Common myeloid progenitor, CD34-positive (primary cell): ENCODE measurements around the gene ZDHHC18.
"Not testable (repeated sequence)": the region's sequence is repeated elsewhere in the genome, so short reads cannot be mapped to it uniquely, and the experiment has no call there.

ENCODE experiments used
- CTCF ChIA-PET: fragments of 350-600 bp; sonication (Branson Sonifier 250); formaldehyde crosslinking; loops from one replicate; lab custom pipeline; 2021; ENCODE audit warnings: antibody characterized with exemption; lab: Charles Lee
- POLR2A ChIA-PET: fragments of 350-600 bp; sonication (Branson Sonifier 250); formaldehyde crosslinking; loops from one replicate; lab custom pipeline; 2021; ENCODE audit warnings: antibody characterized with exemption; lab: Charles Lee
- DNase-seq, 3 donors: peaks; one replicate each; pipeline versions ENCODE4 v3.0.0 to v3.0.0-alpha.2; 2013
- H3K27ac ChIP-seq, 2 experiments: 1 replicate in 1 of 2; 2 replicates in 1 of 2; pipeline ENCODE4 v1.7.0; 2013; ENCODE audit warnings: inconsistent platforms in 2 of 2, low read length in 2 of 2, mild to moderate bottlenecking in 2 of 2, low read depth in 1 of 2, moderate library complexity in 1 of 2; ENCODE audit not compliant: severe bottlenecking in 2 of 2, insufficient read depth in 1 of 2, poor library complexity in 1 of 2
- H3K27me3 ChIP-seq, 5 experiments: replicated peaks in 2 of 5; 1 replicate in 3 of 5; 2 replicates in 2 of 5; pipeline versions ENCODE4 v1.6.1 to v1.7.0; 2013; ENCODE audit warnings: low read length in 4 of 5, mild to moderate bottlenecking in 2 of 5, moderate library complexity in 2 of 5, inconsistent platforms in 1 of 5; ENCODE audit not compliant: insufficient read depth in 5 of 5, control insufficient read depth in 4 of 5
- H3K36me3 ChIP-seq, 4 experiments: 1 replicate in 2 of 4; 2 replicates in 2 of 4; pipeline versions ENCODE4 v1.6.1 to v1.7.0; 2013; ENCODE audit warnings: low read length in 3 of 4, control low read depth in 1 of 4, mild to moderate bottlenecking in 1 of 4; ENCODE audit not compliant: control insufficient read depth in 4 of 4, insufficient read depth in 4 of 4
- H3K4me1 ChIP-seq, 4 experiments: 1 replicate in 3 of 4; 2 replicates in 1 of 4; pipeline versions ENCODE4 v1.6.1 to v1.7.1; 2013; ENCODE audit warnings: low read length in 3 of 4, mild to moderate bottlenecking in 3 of 4, control low read depth in 1 of 4, inconsistent platforms in 1 of 4, moderate library complexity in 1 of 4; ENCODE audit not compliant: control insufficient read depth in 4 of 4, insufficient read depth in 4 of 4; ENCODE audit errors: control extremely low read depth in 1 of 4
- H3K4me3 ChIP-seq, 7 experiments: 1 replicate in 4 of 7; 2 replicates in 3 of 7; pipeline versions ENCODE4 v1.5.1 to v1.7.0; 2013; ENCODE audit warnings: mild to moderate bottlenecking in 7 of 7, low read length in 6 of 7, moderate library complexity in 6 of 7, inconsistent platforms in 2 of 7, low read depth in 2 of 7, control low read depth in 1 of 7; ENCODE audit not compliant: insufficient read depth in 4 of 7, control insufficient read depth in 1 of 7; ENCODE audit errors: extremely low read depth in 1 of 7
- H3K9me3 ChIP-seq, 5 experiments: 1 replicate in 4 of 5; 2 replicates in 1 of 5; pipeline versions ENCODE4 v1.6.1 to v1.7.1; 2013; ENCODE audit warnings: low read length in 4 of 5, mild to moderate bottlenecking in 2 of 5, inconsistent platforms in 1 of 5, low read depth in 1 of 5, moderate library complexity in 1 of 5; ENCODE audit not compliant: control insufficient read depth in 4 of 5, insufficient read depth in 2 of 5; ENCODE audit errors: control extremely low read depth in 1 of 5
- WGBS: methylation state at CpG from one replicate; pipeline ENCODE4 v1.1.5; 2013; ENCODE audit not compliant: insufficient coverage; 5-methylcytosine and 5-hydroxymethylcytosine counted together

Gene ZDHHC18

GRCh38 chr1:26861286-26861701 lies 34.8 kb downstream of the ZDHHC18 start:
- Histone ChIP-seq H3K4me3 (no peak overlapping the region), H3K9me3 (no peaks in the 10 kb centered on the region), H3K27ac (no peak overlapping the region), H3K4me1 (peaks cover 0 to 20% (median 14%) of the 10 kb centered on the region in 4 experiments), H3K27me3 (no peaks in the 10 kb centered on the region), H3K36me3 (peaks cover 0 to 7% (median 0%) of the 10 kb centered on the region in 4 experiments)
- 96% methylated on average over 3 of the region's 5 CpGs for WGBS
- POLR2A ChIA-PET = no interaction called here
- CTCF ChIA-PET = interaction anchor here (1.2 to 6.5 kb wide), 4 partner anchors 10 to 60 kb away, joined by 5 to 56 read pairs (median 16); no protein-coding TSS in a partner anchor
- DNase-seq = no peak

- H3K9me3 ChIP-seq = no peaks in the 10 kb centered on the region
- no peak overlapping the region for H3K4me3 ChIP-seq
- 95% methylated on average over 4 of the region's 7 CpGs for WGBS
- ChIA-PET CTCF (interaction anchor here (1.2 to 6.5 kb wide), 7 partner anchors 8 to 61 kb away, joined by 4 to 56 read pairs (median 5); no protein-coding TSS in a partner anchor), POLR2A (no interaction called here)
- DNase-seq = no peak
- peaks cover 0 to 20% (median 14%) of the 10 kb centered on the region in 4 experiments for H3K4me1 ChIP-seq
- no peak overlapping the region for H3K27ac ChIP-seq
- H3K27me3 ChIP-seq = no peaks in the 10 kb centered on the region
- H3K36me3 ChIP-seq = peaks cover 0 to under 1% (median 0%) of the 10 kb centered on the region in 4 experiments
Measured at GRCh38 chr1:26861889-26862378, 35.4 kb downstream of the ZDHHC18 start.

GRCh38 chr1:26862781-26863684 lies 36.5 kb downstream of the ZDHHC18 start, which contains the start of gene SFN:
TSS of gene SFN (plus strand) at chr1:26863149. CDS start at chr1:26863213, 64 bp downstream.
- Histone ChIP-seq H3K27ac (no peak within 1 kb of the TSS), H3K36me3 (no peaks in the 10 kb centered on the region), H3K4me3 (peak within 1 kb of the TSS in 4 of 7 experiments; percentile 78 to 97 (median 90)), H3K4me1 (peaks cover 0 to 20% (median 14%) of the 10 kb centered on the region in 4 experiments), H3K9me3 (no peaks in the 10 kb centered on the region), H3K27me3 (no peaks in the 10 kb centered on the region)
- peak in 2 of 3 donors; percentile 30 to 31 for DNase-seq
- 91% methylated on average over 34 of the region's 37 CpGs for WGBS
- ChIA-PET POLR2A (no interaction called here), CTCF (interaction anchor here (1.2 to 6.5 kb wide), 6 partner anchors 9 to 52 kb away, joined by 4 to 56 read pairs (median 5); no protein-coding TSS in a partner anchor)

- Histone ChIP-seq H3K27me3 (no peaks in the 10 kb centered on the region), H3K4me1 (peaks cover 0 to 20% (median 14%) of the 10 kb centered on the region in 4 experiments), H3K27ac (no peak overlapping the region), H3K9me3 (no peaks in the 10 kb centered on the region), H3K4me3 (peak overlapping the region in 2 of 7 experiments; percentile 78 to 90), H3K36me3 (no peaks in the 10 kb centered on the region)
- DNase-seq = no peak
- ChIA-PET CTCF (interaction anchor here (1.2 to 6.5 kb wide), 3 partner anchors 13 to 261 kb away, joined by 3 to 56 read pairs (median 5); no protein-coding TSS in a partner anchor), POLR2A (no interaction called here)
- WGBS = 80% methylated on average over 11 of the region's 20 CpGs
Measured at GRCh38 chr1:26863685-26864077, 37.2 kb downstream of the ZDHHC18 start.

- Histone ChIP-seq H3K27me3 (no peaks in the 10 kb centered on the region), H3K4me3 (peak overlapping the region; percentile 69 to 97 (median 86)), H3K9me3 (no peaks in the 10 kb centered on the region), H3K4me1 (peaks cover 0 to 20% (median 14%) of the 10 kb centered on the region in 4 experiments), H3K27ac (peak overlapping the region in 1 of 2 experiments; percentile 78), H3K36me3 (no peaks in the 10 kb centered on the region)
- WGBS = 0% methylated on average over 74 of the region's 75 CpGs
- peak; percentile 94 to 96 (median 95) for DNase-seq
- POLR2A ChIA-PET = interaction anchor here (0.5 to 1.0 kb wide), 5 partner anchors 14 to 954 kb away, joined by 3 to 4 read pairs (median 3); no protein-coding TSS in a partner anchor
- CTCF ChIA-PET = interaction anchor here (0.7 to 4.4 kb wide), 12 partner anchors 10 to 330 kb away, joined by 3 to 30 read pairs (median 4); no protein-coding TSS in a partner anchor
Measured at GRCh38 chr1:26864610-26865480, 38.4 kb downstream of the ZDHHC18 start.

- H3K27me3 ChIP-seq, H3K4me3 ChIP-seq, H3K9me3 ChIP-seq, H3K27ac ChIP-seq, H3K4me1 ChIP-seq, DNase-seq, POLR2A ChIA-PET: not testable (repeated sequence)
- H3K36me3 ChIP-seq = peaks cover 0 to 19% (median 11%) of the 10 kb centered on the region in 4 experiments
- WGBS = no CpG with 5 or more reads among the region's 2 CpGs
- CTCF ChIA-PET = interaction anchor here (1.2 to 5.3 kb wide), 4 partner anchors 13 to 83 kb away, joined by 3 to 27 read pairs (median 8); no protein-coding TSS in a partner anchor
Measured at GRCh38 chr1:26873097-26873496, 46.6 kb downstream of the ZDHHC18 start.
